Gastroesophageal sphincter (tissue), 4 donors: Measurements from ENCODE around the gene MYADML2. TPM values are rescaled to one million over a fixed set of nuclear protein-coding genes. Genes with fewer than 3 reads are reported as not detected.

ENCODE experiments used
- ATAC-seq: fragments of 150-250 bp; one replicate; pipeline ENCODE4 v1.9.1; 2016; ENCODE audit warnings: mild to moderate bottlenecking, moderate library complexity
- H3K27ac ChIP-seq, 4 donors: fragments of 200-600 bp; sonication (generic) in 3 of 4; 1 replicate in 3 of 4; 2 replicates in 1 of 4; pipeline ENCODE4 v1.5.1; 2016 to 2019
- H3K27me3 ChIP-seq: fragments of 200-600 bp; sonication (generic); one replicate; pipeline ENCODE4 v1.5.1; 2019
- H3K36me3 ChIP-seq, 2 donors: fragments of 200-600 bp; sonication (generic); one replicate each; pipeline ENCODE4 v1.5.1; 2019; ENCODE audit warnings: control low read depth in 1 of 2
- H3K4me1 ChIP-seq, 3 donors: fragments of 200-600 bp; sonication (generic); 1 replicate in 2 of 3; 2 replicates in 1 of 3; pipeline ENCODE4 v1.5.1; 2016 to 2019; ENCODE audit warnings: control low read depth in 2 of 3
- H3K4me3 ChIP-seq, 2 donors: fragments of 200-600 bp; sonication (generic); one replicate each; pipeline ENCODE4 v1.5.1; 2019; ENCODE audit warnings: mild to moderate bottlenecking in 1 of 2, moderate library complexity in 1 of 2
- H3K9me3 ChIP-seq, 3 donors: fragments of 200-600 bp; sonication (generic); one replicate each; pipeline ENCODE4 v1.5.1; 2017 to 2019; ENCODE audit warnings: control low read depth in 2 of 3
- CTCF ChIP-seq, 4 experiments: fragments of 200-600 bp in 2 of 4; fragments of 450-650 bp in 2 of 4; sonication (generic) in 1 of 4; IDR thresholded peaks; one replicate each; pipeline ENCODE4 v1.5.1; 2017 to 2019; ENCODE audit warnings: antibody characterized with exemption in 4 of 4, mild to moderate bottlenecking in 2 of 4, moderate library complexity in 2 of 4
- EP300 ChIP-seq: sonication (generic); formaldehyde crosslinking; IDR thresholded peaks from one replicate; pipeline ENCODE4 v1.6.1; 2017; ENCODE audit warnings: antibody characterized with exemption, mild to moderate bottlenecking
- POLR2A ChIP-seq, 2 donors: fragments of 450-650 bp; IDR thresholded peaks; one replicate each; pipeline ENCODE4 v1.6.1; 2017; ENCODE audit warnings: antibody characterized with exemption in 2 of 2, mild to moderate bottlenecking in 2 of 2, moderate library complexity in 1 of 2
- POLR2AphosphoS5 ChIP-seq: sonication (generic); formaldehyde crosslinking; IDR thresholded peaks from one replicate; pipeline ENCODE4 v1.6.1; 2017; ENCODE audit warnings: antibody characterized with exemption
- WGBS, 2 donors: methylation state at CpG; one replicate each; pipeline ENCODE4 v1.1.5; 2018; ENCODE audit warnings: low coverage in 1 of 2; 5-methylcytosine and 5-hydroxymethylcytosine counted together
- total RNA-seq, 4 donors: library from RNA; depleted of rRNA; stranded (reverse); fragments of >200 nt; gene quantifications; one replicate each; pipeline ENCODE4 v1.1.0, GENCODE V29; 2016

MYADML2 gene
- total RNA-seq, 4 donors from 2014 or later, result not detected

GRCh38 chr17:81909966-81910839, 36.8 kb downstream of the MYADML2 start:
- Histone ChIP-seq H3K4me1 (peaks cover 0 to 19% (median 6%) of the 10 kb centered on the region in 3 donors), H3K27me3 (no peaks in the 10 kb centered on the region), H3K4me3 (peak overlapping the region; percentile 38 to 84), H3K9me3 (no peaks in the 10 kb centered on the region), H3K36me3 (peaks cover 0 to 76% of the 10 kb centered on the region in 2 donors), H3K27ac (peak overlapping the region in 3 of 4 donors; percentile 72 to 88 (median 85))
- 45 to 90% methylated on average over 2 to 11 of the region's 23 CpGs for WGBS, 2 donors
- peak in 1 of 2 donors; percentile 9 for TF ChIP-seq POLR2A (IDR thresholded peaks at IDR 0.05)
- no peak for TF ChIP-seq EP300
- ATAC-seq, result no peak

GRCh38 chr17:81909231-81909630, 37.8 kb downstream of the MYADML2 start:
- WGBS, 2 donors, result no CpG with 5 or more reads among the region's 12 CpGs
- no peaks in the 10 kb centered on the region for H3K27me3 ChIP-seq
- no peaks in the 10 kb centered on the region for H3K9me3 ChIP-seq
- H3K4me3 ChIP-seq, result no peak overlapping the region
- TF ChIP-seq POLR2A (IDR thresholded peaks at IDR 0.05), result no peak
- TF ChIP-seq EP300, result no peak
- no peak for TF ChIP-seq POLR2AphosphoS5
- no peak for TF ChIP-seq CTCF (IDR thresholded peaks at IDR 0.05)
- H3K27ac ChIP-seq, result no peak overlapping the region
- no peak for ATAC-seq
- H3K4me1 ChIP-seq, result peaks cover 0 to 19% (median 6%) of the 10 kb centered on the region in 3 donors
- H3K36me3 ChIP-seq, result peaks cover 0 to 76% of the 10 kb centered on the region in 2 donors

GRCh38 chr17:81908793-81909192, 38.2 kb downstream of the MYADML2 start:
- Histone ChIP-seq H3K4me3 (no peak overlapping the region), H3K27ac (no peak overlapping the region), H3K27me3 (no peaks in the 10 kb centered on the region), H3K9me3 (no peaks in the 10 kb centered on the region), H3K4me1 (peaks cover 0 to 19% (median 6%) of the 10 kb centered on the region in 3 donors), H3K36me3 (peaks cover 0 to 76% of the 10 kb centered on the region in 2 donors)
- TF ChIP-seq POLR2A (IDR thresholded peaks at IDR 0.05), result no peak
- no peak for TF ChIP-seq EP300
- TF ChIP-seq POLR2AphosphoS5, result no peak
- TF ChIP-seq CTCF (IDR thresholded peaks at IDR 0.05), result no peak
- no peak for ATAC-seq
- no CpG with 5 or more reads among the region's 11 CpGs for WGBS, 2 donors

- peaks cover 8% of the 10 kb centered on the region for H3K27me3 ChIP-seq
- no peak overlapping the region for H3K4me3 ChIP-seq
- H3K36me3 ChIP-seq, result peaks cover 0 to 66% of the 10 kb centered on the region in 2 donors
- TF ChIP-seq EP300, result no peak
- H3K9me3 ChIP-seq, result no peaks in the 10 kb centered on the region
- WGBS, 2 donors, result 80 to 94% methylated on average over 1 to 3 of the region's 26 CpGs
- H3K27ac ChIP-seq, result no peak overlapping the region
- H3K4me1 ChIP-seq, result peaks cover 0 to 26% (median 8%) of the 10 kb centered on the region in 3 donors
- ATAC-seq, result no peak
Measured at GRCh38 chr17:81907219-81908145, 39.6 kb downstream of the MYADML2 start.

- Histone ChIP-seq H3K4me3 (no peak overlapping the region), H3K27ac (no peak overlapping the region), H3K4me1 (peaks cover 0 to 30% (median 16%) of the 10 kb centered on the region in 3 donors), H3K9me3 (no peaks in the 10 kb centered on the region), H3K27me3 (peaks cover 17% of the 10 kb centered on the region), H3K36me3 (peaks cover 0 to 59% of the 10 kb centered on the region in 2 donors)
- ATAC-seq, result no peak
- WGBS, 2 donors, result 100% methylated on average over 3 of the region's 15 CpGs; no CpG with 5 or more reads in 1 of the 2 donors
- TF ChIP-seq POLR2A (IDR thresholded peaks at IDR 0.05) (no peak), CTCF (IDR thresholded peaks at IDR 0.05) (no peak), POLR2AphosphoS5 (no peak), EP300 (no peak)
Measured at GRCh38 chr17:81906476-81907218, 40.4 kb downstream of the MYADML2 start.
